Mesendoderm (in vitro differentiated cells): ENCODE results near the gene ANTXR1.

Source experiments
- DNase-seq: peaks from one replicate; pipeline ENCODE4 v3.0.0; 2013
- H2AK5ac ChIP-seq: 2 replicates; pipeline ENCODE4 v1.6.1; 2013; ENCODE audit warnings: low read length, inconsistent platforms
- H2BK120ac ChIP-seq: 2 replicates; pipeline ENCODE4 v1.6.1; 2013; ENCODE audit warnings: low read depth, mild to moderate bottlenecking, low read length, moderate library complexity, mixed read lengths
- H2BK15ac ChIP-seq: replicated peaks from 2 replicates; pipeline ENCODE4 v1.6.1; 2013; ENCODE audit warnings: low read depth, mild to moderate bottlenecking, moderate library complexity
- H2BK5ac ChIP-seq: 2 replicates; pipeline ENCODE4 v1.6.1; 2013; ENCODE audit warnings: low read length, inconsistent platforms
- H3K18ac ChIP-seq: 2 replicates; pipeline ENCODE4 v1.6.1; 2013; ENCODE audit warnings: mild to moderate bottlenecking, low read length, mixed read lengths
- H3K23ac ChIP-seq: one replicate; pipeline ENCODE4 v1.6.1; 2013; ENCODE audit warnings: low read length
- H3K27ac ChIP-seq: 2 replicates; pipeline ENCODE4 v1.5.1; 2013; ENCODE audit warnings: low read depth, mild to moderate bottlenecking, inconsistent platforms, low read length, moderate library complexity
- H3K27me3 ChIP-seq: 2 replicates; pipeline ENCODE4 v1.6.1; 2013; ENCODE audit warnings: low read length, control low read depth, mild to moderate bottlenecking, inconsistent platforms; ENCODE audit not compliant: insufficient read depth, poor library complexity
- H3K36me3 ChIP-seq: 2 replicates; pipeline ENCODE4 v1.6.1; 2013; ENCODE audit warnings: low read length, inconsistent platforms; ENCODE audit not compliant: control insufficient read depth, insufficient read depth
- H3K4ac ChIP-seq: one replicate; pipeline ENCODE4 v1.6.1; 2013; ENCODE audit warnings: low read depth, mild to moderate bottlenecking, low read length, moderate library complexity
- H3K4me1 ChIP-seq: 2 replicates; pipeline ENCODE4 v1.6.1; 2013; ENCODE audit warnings: low read depth, low read length, inconsistent platforms; ENCODE audit not compliant: control insufficient read depth
- H3K4me2 ChIP-seq: 2 replicates; pipeline ENCODE4 v1.6.1; 2013; ENCODE audit warnings: low read length
- H3K4me3 ChIP-seq: 2 replicates; pipeline ENCODE4 v1.5.1; 2013; ENCODE audit warnings: mild to moderate bottlenecking, low read length
- H3K56ac ChIP-seq: one replicate; pipeline ENCODE4 v1.6.1; 2013; ENCODE audit warnings: low read length
- H3K79me1 ChIP-seq: 2 replicates; pipeline ENCODE4 v1.6.1; 2013; ENCODE audit warnings: low read length, inconsistent platforms
- H3K79me2 ChIP-seq: 2 replicates; pipeline ENCODE4 v1.6.1; 2013; ENCODE audit warnings: mild to moderate bottlenecking, low read length; ENCODE audit not compliant: control insufficient read depth, insufficient read depth
- H3K9ac ChIP-seq: 2 replicates; pipeline ENCODE4 v1.6.1; 2013; ENCODE audit warnings: low read length, inconsistent platforms
- H4K5ac ChIP-seq: one replicate; pipeline ENCODE4 v1.6.1; 2013; ENCODE audit warnings: low read length
- H4K8ac ChIP-seq: one replicate; pipeline ENCODE4 v1.6.1; 2013; ENCODE audit warnings: low read depth, mild to moderate bottlenecking, control low read depth, low read length, moderate library complexity
- WGBS: extraction: QIAGEN DNeasy Blood & Tissue Kit; methylation state at CpG from one replicate; pipeline ENCODE4 v1.1.7; 2013; ENCODE audit warnings: low lambda C conversion rate, missing lambda C conversion rate; ENCODE audit not compliant: insufficient coverage; ENCODE audit errors: extremely low coverage; 5-methylcytosine and 5-hydroxymethylcytosine counted together

Gene ANTXR1

DNA sequence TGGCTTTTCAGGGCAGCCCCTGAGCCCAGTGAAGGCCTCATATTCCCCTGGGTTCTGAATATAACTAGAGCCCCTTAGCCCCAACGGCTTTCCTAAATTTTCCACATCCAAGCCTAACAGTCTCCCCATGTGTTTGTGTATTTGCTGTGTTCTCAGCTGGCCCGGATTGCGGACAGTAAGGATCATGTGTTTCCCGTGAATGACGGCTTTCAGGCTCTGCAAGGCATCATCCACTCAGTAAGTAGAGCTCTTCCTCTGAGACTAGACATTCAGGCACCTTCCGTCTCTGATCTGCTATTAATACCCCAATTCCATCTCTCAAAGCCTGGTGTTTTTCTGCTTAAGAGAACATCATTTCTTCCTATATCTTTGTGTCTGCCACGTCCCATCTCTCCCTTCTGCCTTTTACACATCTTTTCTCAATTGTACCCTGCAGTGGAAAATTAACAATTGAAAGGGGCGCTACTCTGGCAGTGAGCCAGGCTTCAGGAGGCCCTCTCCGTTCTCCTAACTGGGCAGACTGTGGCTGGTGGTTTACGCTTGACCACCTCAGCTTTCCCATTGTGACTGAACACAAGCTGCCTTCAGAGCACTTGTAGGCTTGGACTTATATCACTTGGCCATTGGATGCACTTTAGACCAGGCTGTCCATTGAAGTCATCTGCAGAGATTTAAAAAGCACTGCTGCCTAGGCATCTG lies 64.4 kb downstream of the ANTXR1 start:
- no peak overlapping the region for H3K9ac ChIP-seq
- H2AK5ac ChIP-seq, result no peak overlapping the region
- H4K5ac ChIP-seq, result no peak overlapping the region
- H3K56ac ChIP-seq, result no peak overlapping the region
- no peak overlapping the region for H2BK120ac ChIP-seq
- no peak for DNase-seq
- WGBS, result no CpG with 5 or more reads among the region's 10 CpGs
- no peaks in the 10 kb centered on the region for H3K79me1 ChIP-seq
- H3K36me3 ChIP-seq, result peaks cover 4% of the 10 kb centered on the region
- H4K8ac ChIP-seq, result no peak overlapping the region
- no peaks in the 10 kb centered on the region for H3K27me3 ChIP-seq
- no peak overlapping the region for H3K23ac ChIP-seq
- H2BK5ac ChIP-seq, result no peak overlapping the region
- H2BK15ac ChIP-seq, result no peak overlapping the region
- no peak overlapping the region for H3K4me2 ChIP-seq
- H3K4me1 ChIP-seq, result peaks cover under 1% of the 10 kb centered on the region
- no peak overlapping the region for H3K27ac ChIP-seq
- no peak overlapping the region for H3K4me3 ChIP-seq
- no peak overlapping the region for H3K4ac ChIP-seq
- no peak overlapping the region for H3K18ac ChIP-seq
- H3K79me2 ChIP-seq, result no peaks in the 10 kb centered on the region

DNA sequence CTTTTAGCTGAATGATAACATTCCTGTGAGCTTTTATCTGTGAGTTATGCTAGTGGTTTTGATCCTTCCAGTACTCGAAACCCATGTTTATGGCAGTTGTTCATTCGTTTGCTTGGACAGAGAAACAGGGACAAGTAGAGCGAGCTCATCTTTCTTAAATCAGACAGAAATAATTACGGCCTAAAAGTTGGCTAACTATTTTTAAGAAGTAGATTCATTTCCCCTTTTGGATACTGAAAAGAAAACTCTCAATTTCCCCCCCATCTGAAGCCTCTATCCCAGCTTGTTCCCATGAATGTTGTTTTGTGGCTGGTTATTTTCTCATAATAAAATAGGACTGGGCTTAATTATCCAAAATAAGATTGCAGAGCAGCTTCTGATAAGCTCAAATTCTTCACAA lies 67.1 kb downstream of the ANTXR1 start:
- H3K79me2 ChIP-seq, result no peaks in the 10 kb centered on the region
- H2AK5ac ChIP-seq, result no peak overlapping the region
- H3K4me1 ChIP-seq, result peaks cover 3% of the 10 kb centered on the region
- H3K4me2 ChIP-seq, result no peak overlapping the region
- no peak overlapping the region for H3K9ac ChIP-seq
- H3K4ac ChIP-seq, result no peak overlapping the region
- H3K36me3 ChIP-seq, result peaks cover 4% of the 10 kb centered on the region
- H2BK5ac ChIP-seq, result no peak overlapping the region
- no peak overlapping the region for H2BK120ac ChIP-seq
- no peak overlapping the region for H4K5ac ChIP-seq
- H2BK15ac ChIP-seq, result no peak overlapping the region
- no peak overlapping the region for H3K56ac ChIP-seq
- H4K8ac ChIP-seq, result no peak overlapping the region
- no peak overlapping the region for H3K27ac ChIP-seq
- H3K23ac ChIP-seq, result no peak overlapping the region
- no peaks in the 10 kb centered on the region for H3K79me1 ChIP-seq
- DNase-seq, result no peak
- H3K27me3 ChIP-seq, result no peaks in the 10 kb centered on the region
- no peak overlapping the region for H3K4me3 ChIP-seq
- no CpG with 5 or more reads among the region's 4 CpGs for WGBS
- no peak overlapping the region for H3K18ac ChIP-seq

DNA sequence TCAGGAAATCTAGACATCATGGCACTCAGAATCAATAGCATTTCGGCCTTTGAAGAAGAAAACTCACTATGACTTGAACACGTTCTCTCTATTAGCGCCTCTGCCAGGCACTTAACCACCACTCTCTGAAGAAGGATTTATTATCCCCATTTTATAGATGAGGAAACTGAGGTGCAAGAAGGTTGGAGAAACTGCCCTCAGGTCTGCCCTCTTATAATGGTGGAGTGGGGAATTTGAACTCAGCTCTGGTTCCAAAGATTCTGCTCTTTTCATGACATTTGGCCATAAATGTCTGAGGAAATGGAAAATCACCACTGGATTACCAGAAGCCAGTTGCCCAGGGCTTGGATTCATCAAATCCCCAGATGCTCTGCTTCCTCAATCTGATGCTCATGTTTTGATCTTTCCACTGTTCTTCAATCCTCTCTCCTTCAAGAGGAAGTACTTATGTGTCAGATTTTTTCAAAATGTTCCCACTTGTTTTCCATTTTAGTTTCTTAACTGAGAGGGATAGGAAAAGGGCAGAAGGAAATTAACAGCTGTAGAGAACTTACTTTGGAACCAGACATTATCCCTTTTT lies 68.1 kb downstream of the ANTXR1 start:
- Histone ChIP-seq H3K56ac (no peak overlapping the region), H3K36me3 (peaks cover 4% of the 10 kb centered on the region), H3K27me3 (no peaks in the 10 kb centered on the region), H3K4me1 (peaks cover 3% of the 10 kb centered on the region), H3K18ac (no peak overlapping the region), H3K79me1 (no peaks in the 10 kb centered on the region), H4K5ac (no peak overlapping the region), H2BK120ac (no peak overlapping the region), H3K9ac (no peak overlapping the region), H4K8ac (no peak overlapping the region), H2BK5ac (no peak overlapping the region), H3K23ac (no peak overlapping the region), H3K4me2 (no peak overlapping the region), H3K4ac (no peak overlapping the region), H2AK5ac (no peak overlapping the region), H3K27ac (no peak overlapping the region), H3K79me2 (no peaks in the 10 kb centered on the region), H2BK15ac (no peak overlapping the region), H3K4me3 (no peak overlapping the region)
- WGBS, result no CpG with 5 or more reads among the region's 3 CpGs
- no peak for DNase-seq

DNA sequence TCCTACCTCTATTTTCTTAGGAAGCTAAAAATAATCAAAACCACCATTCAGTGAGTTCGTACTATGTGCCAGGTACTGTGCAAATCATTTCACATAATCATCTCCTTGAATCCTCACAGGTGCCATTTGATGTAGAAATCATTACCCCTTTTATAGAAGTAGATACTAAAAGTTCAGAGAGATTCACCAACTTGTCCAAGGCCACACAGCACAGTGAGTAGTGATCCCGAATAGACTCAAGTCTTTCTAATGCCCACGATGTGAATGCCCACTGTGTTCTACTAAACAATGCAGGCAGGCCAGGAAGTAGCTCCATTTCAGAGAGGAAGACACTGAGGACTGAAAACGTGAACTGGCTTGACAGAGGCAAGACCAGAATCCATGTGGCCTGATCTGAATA lies 68.8 kb downstream of the ANTXR1 start:
- Histone ChIP-seq H3K23ac (no peak overlapping the region), H3K4ac (no peak overlapping the region), H3K4me2 (no peak overlapping the region), H3K4me3 (no peak overlapping the region), H3K4me1 (peaks cover 3% of the 10 kb centered on the region), H4K8ac (no peak overlapping the region), H2BK5ac (no peak overlapping the region), H2BK120ac (no peak overlapping the region), H3K36me3 (peaks cover 4% of the 10 kb centered on the region), H4K5ac (no peak overlapping the region), H3K9ac (no peak overlapping the region), H3K79me2 (no peaks in the 10 kb centered on the region), H2AK5ac (no peak overlapping the region), H2BK15ac (no peak overlapping the region), H3K27me3 (no peaks in the 10 kb centered on the region), H3K18ac (no peak overlapping the region), H3K79me1 (no peaks in the 10 kb centered on the region), H3K56ac (no peak overlapping the region), H3K27ac (no peak overlapping the region)
- WGBS, result no CpG with 5 or more reads among the region's 4 CpGs
- DNase-seq, result no peak

DNA sequence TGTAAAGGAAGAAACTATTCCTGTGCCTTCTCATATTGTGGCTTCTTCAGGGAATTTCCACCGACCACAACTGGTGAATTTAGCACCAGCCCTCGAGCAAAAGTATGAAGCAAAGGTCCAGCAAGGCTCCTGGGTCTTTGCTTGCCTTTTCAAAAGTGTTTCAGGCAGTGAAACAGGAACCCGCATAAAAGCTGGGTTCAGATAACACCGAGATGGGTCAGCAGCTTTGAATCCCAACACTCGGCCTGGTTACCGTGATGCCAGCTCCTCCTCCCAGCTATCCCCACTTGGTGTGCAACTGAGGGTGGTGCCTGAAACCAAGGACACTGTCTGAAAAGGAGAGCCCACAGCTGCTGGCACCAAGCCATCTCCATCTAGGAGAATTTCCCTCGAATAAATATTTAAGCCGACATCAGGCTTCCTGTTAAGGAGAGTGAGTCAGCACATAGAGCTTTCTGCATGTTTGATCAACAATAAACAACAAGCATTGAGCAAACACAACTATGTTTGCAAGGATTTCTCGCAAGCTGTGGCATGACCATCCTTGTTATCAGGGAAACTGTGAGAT lies 69.5 kb downstream of the ANTXR1 start:
- WGBS, result no CpG with 5 or more reads among the region's 9 CpGs

More for the DNA sequence above, 69.5 kb downstream of the ANTXR1 start:
- Histone ChIP-seq H3K27me3 (no peaks in the 10 kb centered on the region), H2BK15ac (no peak overlapping the region), H3K23ac (no peak overlapping the region), H3K18ac (peak overlapping the region; percentile 40), H2BK5ac (no peak overlapping the region), H3K79me2 (no peaks in the 10 kb centered on the region), H3K4me3 (no peak overlapping the region), H3K4ac (no peak overlapping the region), H3K27ac (no peak overlapping the region), H3K36me3 (peaks cover 4% of the 10 kb centered on the region), H2BK120ac (no peak overlapping the region), H3K56ac (no peak overlapping the region), H3K79me1 (no peaks in the 10 kb centered on the region), H3K4me2 (no peak overlapping the region), H2AK5ac (no peak overlapping the region), H3K4me1 (peaks cover 3% of the 10 kb centered on the region), H4K8ac (no peak overlapping the region), H4K5ac (no peak overlapping the region), H3K9ac (no peak overlapping the region)
- peak; percentile 44 for DNase-seq
